Transverse colon (tissue), 4 donors: ENCODE measurements around the gene MAP4K3. TPM values are rescaled to one million over a fixed set of nuclear protein-coding genes. Genes with fewer than 3 reads are reported as not detected.

Experiments
- DNase-seq: peaks from one replicate; pipeline ENCODE4 v3.0.0-alpha.2; 2019
- H3K27ac ChIP-seq, 4 donors: fragments of 200-600 bp; sonication (generic); 2 replicates each; pipeline ENCODE4 v1.5.1; 2016 to 2018; ENCODE audit warnings: inconsistent platforms in 4 of 4
- H3K27me3 ChIP-seq: fragments of 200-600 bp; sonication (generic); 2 replicates; pipeline ENCODE4 v1.5.1; 2017; ENCODE audit warnings: inconsistent platforms
- H3K36me3 ChIP-seq, 4 donors: fragments of 200-600 bp; sonication (generic); 2 replicates each; pipeline ENCODE4 v1.5.1; 2017 to 2019; ENCODE audit warnings: inconsistent platforms in 4 of 4
- H3K4me1 ChIP-seq, 4 donors: fragments of 200-600 bp; sonication (generic); 2 replicates each; pipeline ENCODE4 v1.5.1; 2017 to 2020; ENCODE audit warnings: inconsistent platforms in 4 of 4
- H3K4me3 ChIP-seq, 4 donors: fragments of 200-600 bp; sonication (generic); 1 replicate in 1 of 4; 2 replicates in 3 of 4; pipeline versions ENCODE4 v1.5.1 to v1.6.1; 2017 to 2019; ENCODE audit warnings: inconsistent platforms in 4 of 4
- H3K9me3 ChIP-seq, 2 donors: fragments of 200-600 bp; sonication (generic); 2 replicates each; pipeline ENCODE4 v1.5.1; 2017 to 2019; ENCODE audit warnings: inconsistent platforms in 2 of 2
- CTCF ChIP-seq, 5 experiments: fragments of 200-600 bp in 3 of 5; fragments of 450-650 bp in 2 of 5; sonication (generic) in 3 of 5; IDR thresholded peaks; 1 replicate in 2 of 5; 2 replicates in 3 of 5; pipeline ENCODE4 v1.5.1; 2016 to 2017; ENCODE audit warnings: antibody characterized with exemption in 5 of 5, inconsistent platforms in 3 of 5, mild to moderate bottlenecking in 2 of 5, moderate library complexity in 1 of 5
- EP300 ChIP-seq: sonication (generic); formaldehyde crosslinking; IDR thresholded peaks from one replicate; pipeline ENCODE4 v1.6.1; 2017; ENCODE audit warnings: antibody characterized with exemption, low read depth
- POLR2A ChIP-seq: fragments of 450-650 bp; IDR thresholded peaks from one replicate; pipeline ENCODE4 v1.6.1; 2016; ENCODE audit warnings: antibody characterized with exemption, mild to moderate bottlenecking, moderate library complexity
- POLR2AphosphoS5 ChIP-seq, 3 donors: sonication (generic); formaldehyde crosslinking; IDR thresholded peaks; one replicate each; pipeline ENCODE4 v1.6.1; 2016; ENCODE audit warnings: antibody characterized with exemption in 3 of 3
- WGBS, 2 donors: methylation state at CpG; one replicate each; pipeline ENCODE4 v1.1.5; 2018; ENCODE audit warnings: low coverage in 1 of 2; 5-methylcytosine and 5-hydroxymethylcytosine counted together
- in situ Hi-C, 4 donors: fragments of 200-750 bp; cut with MboI; loops; one replicate each; pipeline versions ENCODE4 v1.15.0 to v1.15.1; 2017; ENCODE audit warnings: low sequenced_read_pairs in 3 of 4, low pct_ligation_motif_present in 1 of 4, low pct_unique_long_range_greater_than_20kb in 1 of 4
- intact Hi-C: fragments of 100-400 bp; cut with DNase I; formaldehyde crosslinking; loops from one replicate; pipeline ENCODE4 v1.15.1; 2023; ENCODE audit warnings: low total_unique reads
- total RNA-seq, 4 donors: library from RNA; depleted of rRNA; stranded (reverse); fragments of >200 nt; gene quantifications; one replicate each; pipeline ENCODE4 v1.1.0, GENCODE V29; 2016

Gene MAP4K3
- total RNA-seq, 4 donors from 2014 or later, result 42.6 to 131 (median 91.8) TPM

- in situ Hi-C loops, result no loop called here
- Histone ChIP-seq H3K27ac (no peak overlapping the region), H3K4me3 (no peak overlapping the region), H3K36me3 (peaks cover 0 to 10% (median 0%) of the 10 kb centered on the region in 4 donors), H3K4me1 (no peaks in the 10 kb centered on the region), H3K27me3 (no peaks in the 10 kb centered on the region), H3K9me3 (no peaks in the 10 kb centered on the region)
- WGBS, 2 donors, result 92 to 96% methylated on average over 2 to 5 of the region's 5 CpGs
- TF ChIP-seq EP300 (no peak), CTCF (IDR thresholded peaks at IDR 0.05) (no peak), POLR2AphosphoS5 (IDR thresholded peaks at IDR 0.05) (no peak), POLR2A (no peak)
- DNase-seq, result no peak
- intact Hi-C loops, result no loop called here
Measured at GRCh38 chr2:39452396-39452795, 15.3 kb upstream of the MAP4K3 start.

GRCh38 chr2:39451954-39452353 lies 14.9 kb upstream of the MAP4K3 start:
- intact Hi-C loops (no loop called here), in situ Hi-C loops (no loop called here)
- no peaks in the 10 kb centered on the region for H3K27me3 ChIP-seq
- H3K27ac ChIP-seq, result no peak overlapping the region
- H3K4me1 ChIP-seq, result no peaks in the 10 kb centered on the region
- no peak overlapping the region for H3K4me3 ChIP-seq
- H3K36me3 ChIP-seq, result peaks cover 0 to 10% (median 0%) of the 10 kb centered on the region in 4 donors
- H3K9me3 ChIP-seq, result no peaks in the 10 kb centered on the region
- no peak for DNase-seq
- TF ChIP-seq CTCF (IDR thresholded peaks at IDR 0.05) (no peak), POLR2AphosphoS5 (IDR thresholded peaks at IDR 0.05) (no peak), EP300 (no peak), POLR2A (no peak)

GRCh38 chr2:39448169-39448502 lies 11.1 kb upstream of the MAP4K3 start:
- Histone ChIP-seq H3K9me3 (no peaks in the 10 kb centered on the region), H3K36me3 (no peaks in the 10 kb centered on the region), H3K4me3 (no peak overlapping the region), H3K27me3 (no peaks in the 10 kb centered on the region), H3K4me1 (no peaks in the 10 kb centered on the region), H3K27ac (no peak overlapping the region)
- DNase-seq, result no peak
- 71 to 98% methylated on average over 1 to 3 of the region's 3 CpGs for WGBS, 2 donors
- in situ Hi-C loops (no loop called here), intact Hi-C loops (no loop called here)
- TF ChIP-seq POLR2A, result no peak
- TF ChIP-seq CTCF (IDR thresholded peaks at IDR 0.05), result no peak
- TF ChIP-seq EP300, result no peak
- TF ChIP-seq POLR2AphosphoS5 (IDR thresholded peaks at IDR 0.05), result no peak

DNA sequence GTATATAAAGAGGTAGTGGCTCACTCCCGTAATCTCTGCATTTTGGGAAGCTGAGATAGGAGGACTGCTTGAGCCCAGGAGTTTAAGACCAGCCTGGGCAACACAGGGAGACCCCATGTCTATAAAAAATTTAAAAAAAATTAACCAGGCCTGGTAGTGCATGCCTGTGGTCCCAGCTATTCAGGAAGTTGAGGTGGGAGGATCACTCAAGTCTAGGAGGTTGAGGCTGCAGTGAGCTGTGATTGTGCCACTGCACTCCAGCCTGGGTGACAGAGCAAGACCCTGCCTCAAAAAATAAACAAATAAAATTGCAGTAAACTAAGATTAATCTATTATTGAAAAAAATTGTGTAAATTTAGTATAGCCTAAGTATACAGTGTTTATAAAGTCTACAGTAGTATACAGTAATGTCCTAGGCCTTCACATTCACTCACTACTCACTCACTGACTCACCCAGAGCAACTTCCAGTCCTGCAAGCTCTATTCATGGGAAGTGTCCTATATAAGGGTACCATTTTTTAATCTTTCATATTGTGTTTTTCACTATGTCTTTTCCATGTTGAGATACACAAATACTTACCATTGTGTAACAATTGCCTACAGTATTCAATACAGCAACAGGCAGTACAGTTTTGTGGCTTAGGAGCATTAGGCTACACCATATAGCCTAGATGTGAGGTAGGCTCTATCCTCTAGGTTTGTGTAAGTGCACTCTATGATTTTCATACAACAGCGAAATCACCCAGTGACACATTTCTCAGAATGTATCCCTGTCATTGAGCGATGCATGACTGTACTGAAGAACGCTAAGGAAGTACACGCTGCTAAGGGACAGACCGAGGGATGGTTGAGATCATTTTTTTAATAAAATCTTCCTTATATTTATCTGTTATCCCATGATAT lies 10.4 kb upstream of the MAP4K3 start:
- intact Hi-C loops, result no loop called here
- H3K27ac ChIP-seq, result no peak overlapping the region
- H3K4me1 ChIP-seq, result no peaks in the 10 kb centered on the region
- no peak for DNase-seq
- TF ChIP-seq CTCF (IDR thresholded peaks at IDR 0.05) (no peak), POLR2AphosphoS5 (IDR thresholded peaks at IDR 0.05) (no peak)
- 94 to 100% methylated on average over 6 of the region's 6 CpGs for WGBS, 2 donors
- no peaks in the 10 kb centered on the region for H3K9me3 ChIP-seq
- no peaks in the 10 kb centered on the region for H3K36me3 ChIP-seq
- H3K4me3 ChIP-seq, result no peak overlapping the region
- H3K27me3 ChIP-seq, result no peaks in the 10 kb centered on the region
- in situ Hi-C loops, result no loop called here
